GM10266 (cell line): ENCODE results near the gene WRAP73.
"Not testable (repeated sequence)": the region's sequence is repeated elsewhere in the genome, so short reads cannot be mapped to it uniquely, and the experiment has no call there.

Experiments
- DNase-seq: peaks from one replicate; pipeline ENCODE4 v3.0.0; 2012; ENCODE audit errors: extremely low spot score
- CTCF ChIP-seq: IDR thresholded peaks from 2 replicates; pipeline ENCODE4 v1.5.1; 2012; ENCODE audit warnings: mild to moderate bottlenecking, low read depth; ENCODE audit not compliant: control insufficient read depth, insufficient read depth; ENCODE audit errors: missing control alignments

Gene WRAP73

DNA sequence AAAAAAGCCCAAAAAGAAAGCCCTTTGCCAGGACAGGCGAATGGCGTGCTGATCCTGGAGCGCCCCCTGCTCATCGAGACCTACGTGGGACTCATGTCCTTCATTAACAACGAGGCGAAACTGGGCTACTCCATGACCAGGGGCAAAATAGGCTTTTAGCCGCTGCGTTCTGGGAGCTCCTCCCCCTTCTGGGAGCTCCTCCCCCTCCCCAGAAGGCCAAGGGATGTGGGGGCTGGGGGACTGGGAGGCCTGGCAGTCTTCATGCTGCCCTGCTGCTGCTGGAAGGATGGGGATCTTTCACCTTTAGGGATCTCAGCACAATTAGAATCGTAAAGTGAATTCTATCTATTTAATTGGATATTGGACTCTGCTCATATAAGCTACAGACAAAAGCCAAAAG is 21.5 kb downstream of the WRAP73 start:
- DNase-seq: no peak
- no peak for TF ChIP-seq CTCF

DNA sequence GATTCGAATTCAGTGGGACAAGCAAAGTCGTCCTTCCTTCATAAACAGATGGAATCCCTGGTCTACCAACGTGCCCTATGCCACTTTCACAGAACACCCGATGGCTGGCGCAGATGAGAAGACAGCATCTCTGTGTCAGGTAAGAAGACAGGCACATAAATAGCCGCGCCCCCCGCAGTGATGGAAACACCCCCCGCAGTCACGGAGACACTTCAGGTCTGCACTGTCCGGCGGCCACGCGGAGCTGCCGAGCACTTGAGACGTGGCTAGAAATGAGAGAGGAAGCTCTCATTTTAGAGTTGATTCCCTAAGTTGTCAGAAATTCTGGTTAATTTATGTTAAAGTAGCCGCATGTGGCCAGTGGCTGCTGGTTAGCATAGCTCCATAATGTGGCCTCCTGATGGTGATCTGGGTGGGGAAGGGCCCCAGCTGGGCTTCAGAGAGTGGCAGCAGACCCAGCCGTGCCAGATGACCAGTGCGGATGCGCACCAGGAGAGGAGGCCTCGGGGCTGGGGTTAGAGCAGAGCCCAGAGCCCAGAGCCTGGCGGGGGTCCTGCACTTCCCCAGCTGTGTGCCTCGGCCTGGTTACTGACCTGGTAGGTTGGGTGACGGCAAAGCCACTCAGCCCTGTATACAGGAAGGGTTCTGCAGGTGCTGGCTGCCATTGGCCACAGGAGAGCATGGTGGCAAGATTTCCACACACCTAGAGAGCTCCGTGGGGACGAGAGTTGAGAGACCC is 22.2 kb downstream of the WRAP73 start:
- no peak for TF ChIP-seq CTCF
- no peak for DNase-seq

DNA sequence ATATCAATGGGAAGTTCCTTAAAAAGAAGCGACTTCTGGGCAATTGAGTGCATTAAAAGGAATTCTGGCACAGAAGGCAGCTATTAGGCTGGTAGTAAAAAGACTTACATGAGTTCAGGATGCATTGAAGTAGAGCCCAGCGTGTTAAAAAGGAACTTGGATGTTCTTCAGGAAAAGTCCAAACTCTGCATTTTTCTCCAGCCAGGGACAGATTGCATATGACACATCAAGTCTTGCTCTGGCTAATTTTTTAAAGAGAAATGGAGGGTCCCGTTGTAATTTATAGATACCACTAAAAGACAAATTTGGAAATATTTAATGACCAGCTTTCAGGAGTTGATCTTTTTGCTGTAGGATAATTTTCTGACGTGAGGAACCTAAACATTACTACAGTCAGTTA is 23.9 kb downstream of the WRAP73 start:
- no peak for TF ChIP-seq CTCF
- no peak for DNase-seq

GRCh38 chr1:3625151-3625907 is 24.6 kb downstream of the WRAP73 start:
- DNase-seq: no peak
- no peak for TF ChIP-seq CTCF

- peak; percentile 100 for DNase-seq
- TF ChIP-seq CTCF: no peak
Measured at GRCh38 chr1:3624200-3625136, 25.4 kb downstream of the WRAP73 start, which contains the start of gene TPRG1L. TSS of gene TPRG1L (plus strand) at chr1:3625015. CDS start at chr1:3625073, 58 bp downstream.

DNA sequence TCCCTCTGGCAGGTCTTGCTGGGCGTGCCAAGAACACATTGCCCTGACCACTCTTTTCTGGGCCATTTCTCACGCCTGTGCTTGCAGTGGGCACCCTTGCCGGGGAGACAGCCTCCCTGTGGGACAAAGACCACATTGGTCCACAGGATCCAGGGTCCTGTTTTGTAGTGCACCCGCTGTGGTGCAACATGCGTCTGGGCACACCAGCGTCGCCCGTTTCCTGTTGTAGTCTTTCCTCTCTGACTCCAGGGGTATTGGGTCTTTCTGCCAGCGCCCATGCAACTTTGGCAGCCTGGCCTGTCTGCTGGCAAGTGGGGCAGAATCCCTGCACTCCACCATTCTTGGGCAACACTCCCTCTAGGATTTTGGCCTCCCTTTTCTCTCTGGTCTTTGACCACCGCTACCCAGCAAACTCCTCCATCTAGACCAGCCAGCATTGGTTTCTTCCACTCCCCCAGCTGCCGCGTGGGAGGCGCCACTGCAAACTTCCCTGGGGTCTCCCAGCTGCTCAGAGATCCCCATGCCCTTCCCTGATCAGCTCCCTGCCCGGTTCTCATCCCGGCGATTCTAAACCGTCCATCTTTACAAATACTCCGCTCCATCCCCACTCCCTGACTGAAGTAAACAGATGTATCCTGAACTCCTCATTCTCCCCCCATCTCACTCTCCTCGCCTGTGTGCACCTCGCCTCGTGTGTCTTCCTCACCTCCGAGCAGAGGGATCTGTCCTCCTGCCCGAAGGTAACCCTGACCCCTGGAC is 26.3 kb downstream of the WRAP73 start:
- no peak for TF ChIP-seq CTCF
- no peak for DNase-seq

DNA sequence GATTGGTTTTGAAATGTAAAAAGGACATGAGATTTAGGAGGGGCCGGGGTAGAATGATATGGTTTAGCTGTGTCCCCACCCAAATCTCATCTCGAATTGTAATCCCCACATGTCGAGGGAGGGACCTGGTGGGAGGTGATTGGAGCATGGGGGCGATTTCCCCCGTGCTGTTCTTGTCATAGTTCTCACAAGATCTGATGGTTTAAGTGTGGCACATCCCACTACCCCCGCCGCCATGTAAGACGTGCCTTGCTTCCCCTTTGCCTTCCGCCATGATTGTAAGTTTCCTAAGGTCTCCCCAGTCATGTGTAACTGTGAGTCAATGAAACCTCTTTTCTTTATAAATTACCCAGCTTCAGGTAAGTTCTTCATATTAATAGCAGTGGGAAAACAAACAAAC is 27.8 kb downstream of the WRAP73 start:
- DNase-seq: not testable (repeated sequence)
